AG08395 (cell line): ENCODE measurements around the gene DGKQ.
"Not testable (repeated sequence)": the region's sequence is repeated elsewhere in the genome, so short reads cannot be mapped to it uniquely, and the experiment has no call there.

Experiments used
- DNase-seq: peaks from one replicate; pipeline ENCODE4 v3.0.0; 2012; ENCODE audit warnings: mixed read lengths, low spot score

DGKQ gene

GRCh38 chr4:950136-951020 lies 23.0 kb downstream of the DGKQ start:
- no peak for DNase-seq

- no peak for DNase-seq
Observed at GRCh38 chr4:949656-950055, 23.7 kb downstream of the DGKQ start.

GRCh38 chr4:948936-949300 lies 24.5 kb downstream of the DGKQ start:
- DNase-seq: no peak

GRCh38 chr4:948101-948935 lies 25.1 kb downstream of the DGKQ start:
- no peak for DNase-seq

- DNase-seq: no peak
Observed at GRCh38 chr4:947491-947971, 25.8 kb downstream of the DGKQ start.

- DNase-seq: no peak
Observed at GRCh38 chr4:946517-947471, 26.6 kb downstream of the DGKQ start.

- DNase-seq: no peak
Observed at GRCh38 chr4:946103-946450, 27.3 kb downstream of the DGKQ start.

GRCh38 chr4:945274-946102 lies 27.9 kb downstream of the DGKQ start:
- DNase-seq: no peak

GRCh38 chr4:939508-939907 lies 33.9 kb downstream of the DGKQ start:
- not testable (repeated sequence) for DNase-seq

GRCh38 chr4:932713-933070 lies 40.7 kb downstream of the DGKQ start:
- DNase-seq: peak; percentile 22

GRCh38 chr4:931960-932712 lies 41.2 kb downstream of the DGKQ start, which contains the start of the genes GAK and TMEM175:
GAK (minus strand) TSS chr4:932316; CDS start chr4:932187, 129 bp downstream.
TMEM175 (plus strand) TSS chr4:932460; CDS start chr4:947740, 15,280 bp downstream.
- peak; percentile 100 for DNase-seq

- DNase-seq: peak; percentile 64
Observed at GRCh38 chr4:931194-931959, 42.0 kb downstream of the DGKQ start.

GRCh38 chr4:930827-931193 lies 42.6 kb downstream of the DGKQ start:
- no peak for DNase-seq

GRCh38 chr4:930028-930551 lies 43.3 kb downstream of the DGKQ start:
- no peak for DNase-seq

GRCh38 chr4:929096-929765 lies 44.1 kb downstream of the DGKQ start:
- no peak for DNase-seq

- DNase-seq: not testable (repeated sequence)
Observed at GRCh38 chr4:927566-927965, 45.8 kb downstream of the DGKQ start.

GRCh38 chr4:926538-926937 lies 46.8 kb downstream of the DGKQ start:
- DNase-seq: peak; percentile 18

GRCh38 chr4:925771-926500 lies 47.4 kb downstream of the DGKQ start:
- DNase-seq: no peak
